ENCODE data around the gene PARD6A. TPM values are rescaled to one million over a fixed set of nuclear protein-coding genes. Genes with fewer than 3 reads are reported as not detected.

PARD6A gene
- total and polyA plus RNA-seq, 2 of the 13 experiments (the other 11 are each of a cell fraction or from before 2014, with no cell fraction given), result 3.5 to 4.3 TPM

DNA sequence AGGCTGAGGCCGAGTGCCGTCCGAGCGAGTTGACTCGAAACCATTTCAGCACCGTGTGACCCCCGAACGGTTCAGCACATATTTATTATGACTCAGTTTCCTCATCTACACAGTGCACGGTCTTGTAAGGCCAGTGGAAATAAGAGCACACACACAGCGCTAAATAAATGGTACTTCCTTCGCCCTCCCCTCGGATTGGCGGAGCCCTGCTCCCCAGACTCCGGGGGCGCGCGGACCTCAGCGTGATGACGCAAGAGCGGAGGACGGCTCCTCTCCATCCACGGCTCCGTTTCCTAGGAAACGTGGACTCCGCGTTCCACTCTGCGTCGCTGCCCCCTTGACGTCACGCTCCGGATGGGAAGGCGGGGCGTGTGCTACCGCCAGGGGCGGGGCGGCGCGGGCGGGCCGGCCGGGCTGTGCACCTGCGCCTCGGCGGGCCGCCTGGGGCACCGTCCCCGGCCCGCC is at the start of gene PARD6A (continued):
- TF ChIP-seq AHDC1 (CRISPR knock-in tag; IDR thresholded peaks at IDR 0.05; ENCODE audit: borderline replicate concordance), result no peak
- TF ChIP-seq RNF219 (CRISPR knock-in tag; IDR thresholded peaks at IDR 0.05), result no peak
- no peak for TF ChIP-seq ZNF775 (CRISPR knock-in tag; IDR thresholded peaks at IDR 0.05; ENCODE audit: borderline replicate concordance)

DNA sequence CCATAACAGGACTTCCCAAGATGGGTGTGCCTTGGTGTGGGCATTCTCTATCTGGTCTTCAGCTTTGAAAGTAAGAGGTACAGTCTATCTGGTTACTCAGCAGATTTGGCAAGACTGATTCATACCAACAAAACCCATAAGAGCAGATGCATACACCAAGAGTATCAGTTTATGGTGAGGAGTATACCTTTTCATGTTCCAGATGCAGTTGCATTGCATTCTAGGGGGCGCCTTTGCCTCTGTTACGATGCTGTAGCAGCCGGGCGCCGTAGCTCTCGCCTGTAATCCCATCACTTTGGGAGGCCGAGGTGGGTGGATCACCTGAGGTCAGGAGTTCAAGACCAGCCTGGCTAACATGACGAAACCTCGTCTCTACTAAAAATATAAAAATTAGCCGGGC is 47.0 kb upstream of the PARD6A start:
- Histone ChIP-seq H3K4me1 (ENCODE audit: insufficient read depth, low read length) (no peaks in the 10 kb centered on the region), H3K9me3 (ENCODE audit: low read length) (no peaks in the 10 kb centered on the region), H3K36me3 (replicated peaks in 1 of 2; ENCODE audit: control insufficient read depth in 1 of 2, insufficient read depth in 2 of 2, low read length in 2 of 2) (peaks cover 35 to 69% of the 10 kb centered on the region in 2 experiments), H3K27ac (ENCODE audit: extremely low read length, insufficient read depth, low read length) (no peak overlapping the region), H3K4me2 (ENCODE audit: low read depth, low read length) (no peak overlapping the region), H3K9ac (ENCODE audit: insufficient read depth, low read depth, low read length) (no peak overlapping the region), H3K4me3 (replicated peaks in 1 of 3; ENCODE audit: insufficient read depth in 1 of 3, low read depth in 2 of 3, low read length in 3 of 3) (no peak overlapping the region), H2AFZ (ENCODE audit: low read length) (no peak overlapping the region), H3K27me3 (ENCODE audit: control insufficient read depth in 1 of 2, insufficient read depth in 2 of 2, low read length in 2 of 2) (no peaks in the 10 kb centered on the region), H3K79me2 (ENCODE audit: insufficient read depth, low read length) (peaks cover 6% of the 10 kb centered on the region), H4K20me1 (ENCODE audit: insufficient read depth, low read length) (no peaks in the 10 kb centered on the region)
- intact Hi-C loops (cut with micrococcal nuclease; ENCODE audit: unreplicated experiment), result no loop called here
- ATAC-seq (peak; percentile 73), DNase-seq (ENCODE audit: low spot score) (peak; percentile 29), FAIRE-seq (no peak)
- ChIA-PET POLR2A (no interaction called here), CTCF (ENCODE audit: low intra/inter-chr PET ratio, low total read pairs) (interaction anchor here (1.1 kb wide), 1 partner anchor 53 kb away, joined by 3 read pairs; the partner anchor contains the start of genes C16orf86 and ENKD1)
- 96% methylated on average over 10 of the region's 10 CpGs for WGBS (ENCODE audit: low lambda C conversion rate)
- in situ Hi-C loops (cut with HindIII; ENCODE audit: extremely low pct_ligation_motif_present, low pct_unique_long_range_greater_than_20kb), result no loop called here
- no TSS peak for BruUV-seq (replicated peaks)
- TF ChIP-seq ZFP36 (IDR thresholded peaks at IDR 0.05; ENCODE audit: borderline replicate concordance, low read depth, low read length, partially characterized antibody), result no peak
- no peak for TF ChIP-seq FOXK1 (CRISPR knock-in tag; IDR thresholded peaks at IDR 0.05; ENCODE audit: borderline replicate concordance, low read depth)
- TF ChIP-seq XRCC5 (optimal IDR thresholded peaks at IDR 0.05; ENCODE audit: low read length), result peak; percentile 23
- TF ChIP-seq, protein P1, sequence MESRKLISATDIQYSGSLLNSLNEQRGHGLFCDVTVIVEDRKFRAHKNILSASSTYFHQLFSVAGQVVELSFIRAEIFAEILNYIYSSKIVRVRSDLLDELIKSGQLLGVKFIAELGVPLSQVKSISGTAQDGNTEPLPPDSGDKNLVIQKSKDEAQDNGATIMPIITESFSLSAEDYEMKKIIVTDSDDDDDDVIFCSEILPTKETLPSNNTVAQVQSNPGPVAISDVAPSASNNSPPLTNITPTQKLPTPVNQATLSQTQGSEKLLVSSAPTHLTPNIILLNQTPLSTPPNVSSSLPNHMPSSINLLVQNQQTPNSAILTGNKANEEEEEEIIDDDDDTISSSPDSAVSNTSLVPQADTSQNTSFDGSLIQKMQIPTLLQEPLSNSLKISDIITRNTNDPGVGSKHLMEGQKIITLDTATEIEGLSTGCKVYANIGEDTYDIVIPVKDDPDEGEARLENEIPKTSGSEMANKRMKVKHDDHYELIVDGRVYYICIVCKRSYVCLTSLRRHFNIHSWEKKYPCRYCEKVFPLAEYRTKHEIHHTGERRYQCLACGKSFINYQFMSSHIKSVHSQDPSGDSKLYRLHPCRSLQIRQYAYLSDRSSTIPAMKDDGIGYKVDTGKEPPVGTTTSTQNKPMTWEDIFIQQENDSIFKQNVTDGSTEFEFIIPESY (CRISPR knock-in tag; IDR thresholded peaks at IDR 0.05), result peak; percentile 88
- 0 out of 2 replicates have a peak, but pooled peaks have one; percentile 12 for TF ChIP-seq ZMYM4 (CRISPR knock-in tag; IDR thresholded peaks at IDR 0.05)
- TF ChIP-seq, protein P2, sequence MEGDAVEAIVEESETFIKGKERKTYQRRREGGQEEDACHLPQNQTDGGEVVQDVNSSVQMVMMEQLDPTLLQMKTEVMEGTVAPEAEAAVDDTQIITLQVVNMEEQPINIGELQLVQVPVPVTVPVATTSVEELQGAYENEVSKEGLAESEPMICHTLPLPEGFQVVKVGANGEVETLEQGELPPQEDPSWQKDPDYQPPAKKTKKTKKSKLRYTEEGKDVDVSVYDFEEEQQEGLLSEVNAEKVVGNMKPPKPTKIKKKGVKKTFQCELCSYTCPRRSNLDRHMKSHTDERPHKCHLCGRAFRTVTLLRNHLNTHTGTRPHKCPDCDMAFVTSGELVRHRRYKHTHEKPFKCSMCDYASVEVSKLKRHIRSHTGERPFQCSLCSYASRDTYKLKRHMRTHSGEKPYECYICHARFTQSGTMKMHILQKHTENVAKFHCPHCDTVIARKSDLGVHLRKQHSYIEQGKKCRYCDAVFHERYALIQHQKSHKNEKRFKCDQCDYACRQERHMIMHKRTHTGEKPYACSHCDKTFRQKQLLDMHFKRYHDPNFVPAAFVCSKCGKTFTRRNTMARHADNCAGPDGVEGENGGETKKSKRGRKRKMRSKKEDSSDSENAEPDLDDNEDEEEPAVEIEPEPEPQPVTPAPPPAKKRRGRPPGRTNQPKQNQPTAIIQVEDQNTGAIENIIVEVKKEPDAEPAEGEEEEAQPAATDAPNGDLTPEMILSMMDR (CRISPR knock-in tag; IDR thresholded peaks at IDR 0.05), result peak; percentile 46
- TF ChIP-seq ZNF709 (CRISPR knock-in tag; IDR thresholded peaks at IDR 0.05), result no peak
- peak; percentile 44; the same call in 1 of the 2 replicates for TF ChIP-seq ZBTB38 (CRISPR knock-in tag; IDR thresholded peaks at IDR 0.05)

All from HepG2 (cell line).